SK-N-SH treated with all-trans-retinoic acid at 6 μM for 48 hours (cell line): ENCODE measurements around the gene NUBPL.

Experiments
- CSRNP3 ChIP-seq: fragments of 250-450 bp; sonication (Bioruptor Pico); IDR thresholded peaks from 2 replicates; pipeline ENCODE4 v1.5.1; 2021; ENCODE audit warnings: mild to moderate bottlenecking, moderate library complexity
- OSR1 ChIP-seq: fragments of 250-450 bp; sonication (Bioruptor Pico); IDR thresholded peaks from 2 replicates; pipeline ENCODE4 v1.8.0; 2022; ENCODE audit warnings: moderate library complexity, mild to moderate bottlenecking, inconsistent platforms
- PATZ1 ChIP-seq: fragments of 250-450 bp; sonication (Bioruptor Pico); IDR thresholded peaks from 2 replicates; pipeline ENCODE4 v1.8.0; 2020; ENCODE audit warnings: mild to moderate bottlenecking, moderate library complexity, borderline replicate concordance
- TCF4 ChIP-seq: fragments of 250-450 bp; sonication (Bioruptor Pico); IDR thresholded peaks from 2 replicates; pipeline ENCODE4 v1.8.0; 2021; ENCODE audit warnings: mild to moderate bottlenecking, moderate library complexity, borderline replicate concordance
- TOX ChIP-seq: fragments of 250-450 bp; sonication (Bioruptor Pico); IDR thresholded peaks from 2 replicates; pipeline ENCODE4 v1.8.0; 2021; ENCODE audit warnings: mild to moderate bottlenecking, moderate library complexity, borderline replicate concordance
- ZC3H10 ChIP-seq: fragments of 250-450 bp; sonication (Bioruptor Pico); IDR thresholded peaks from 2 replicates; pipeline ENCODE4 v1.5.1; 2021; ENCODE audit warnings: mild to moderate bottlenecking, moderate library complexity

- TF ChIP-seq TOX (CRISPR knock-in tag) (no peak), OSR1 (CRISPR knock-in tag) (no peak), TCF4 (no peak), ZC3H10 (CRISPR knock-in tag) (no peak), CSRNP3 (CRISPR knock-in tag) (no peak), PATZ1 (no peak)
Measured at GRCh38 chr14:31596342-31597095, 35.3 kb downstream of the NUBPL start.
